Duodenal mucosa (tissue), 2 donors: Measurements from ENCODE around the gene TMEM272.

Experiments
- H3K27ac ChIP-seq: one replicate; pipeline ENCODE4 v1.7.0; 2013; ENCODE audit warnings: low read depth, low read length
- H3K27me3 ChIP-seq, 2 donors: one replicate each; pipeline ENCODE4 v1.7.0; 2013; ENCODE audit warnings: low read length in 2 of 2, control low read depth in 1 of 2; ENCODE audit not compliant: insufficient read depth in 2 of 2, control insufficient read depth in 1 of 2
- H3K36me3 ChIP-seq, 2 donors: one replicate each; pipeline ENCODE4 v1.7.0; 2013; ENCODE audit warnings: low read length in 2 of 2, control low read depth in 1 of 2; ENCODE audit not compliant: insufficient read depth in 2 of 2, control insufficient read depth in 1 of 2
- H3K4me1 ChIP-seq, 2 donors: one replicate each; pipeline ENCODE4 v1.7.0; 2013; ENCODE audit warnings: low read length in 2 of 2, control low read depth in 1 of 2; ENCODE audit not compliant: insufficient read depth in 2 of 2, control insufficient read depth in 1 of 2
- H3K4me3 ChIP-seq, 2 donors: one replicate each; pipeline ENCODE4 v1.7.0; 2013; ENCODE audit warnings: low read length in 2 of 2, low read depth in 1 of 2
- H3K9ac ChIP-seq, 2 donors: one replicate each; pipeline ENCODE4 v1.7.0; 2013; ENCODE audit warnings: low read length in 2 of 2, low read depth in 1 of 2
- H3K9me3 ChIP-seq, 2 donors: one replicate each; pipeline ENCODE4 v1.7.0; 2013; ENCODE audit warnings: low read length in 2 of 2, control low read depth in 1 of 2; ENCODE audit not compliant: control insufficient read depth in 1 of 2

The TMEM272 gene

DNA sequence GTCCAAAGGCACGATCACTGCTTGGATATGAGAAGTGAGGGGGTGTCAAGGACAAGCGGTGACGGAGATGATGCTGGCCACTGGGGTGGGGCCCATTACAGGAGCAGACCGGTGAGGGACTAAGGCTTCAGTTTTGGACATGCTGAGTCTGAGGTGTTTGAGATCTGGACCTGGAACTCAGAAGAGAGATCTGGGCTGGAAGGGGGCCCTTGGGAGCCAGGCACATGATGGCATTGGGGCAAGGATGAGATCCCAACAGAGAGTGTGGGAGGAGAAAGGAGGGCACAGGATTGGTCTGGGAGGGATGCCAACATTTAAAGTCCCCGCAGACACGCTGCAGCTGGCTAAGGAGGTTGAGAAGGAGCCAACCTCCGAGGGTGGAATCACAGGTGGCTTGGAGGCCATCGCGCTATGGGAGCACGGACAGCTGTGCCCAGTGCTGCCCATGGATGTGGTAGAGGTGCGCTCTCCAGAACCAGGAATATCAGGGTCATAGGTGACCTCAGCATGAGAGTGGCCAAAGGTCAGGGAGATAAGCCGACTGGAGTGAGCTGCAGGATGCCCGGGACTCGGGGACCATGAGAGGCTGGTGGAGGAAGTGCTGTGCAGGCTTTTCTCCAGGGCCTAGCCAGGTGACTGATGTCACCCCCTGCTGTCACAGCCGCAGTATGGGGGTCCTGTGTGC is 62.8 kb downstream of the TMEM272 start:
- Histone ChIP-seq H3K4me3 (no peak overlapping the region), H3K36me3 (no peaks in the 10 kb centered on the region), H3K9ac (no peak overlapping the region), H3K27ac (no peak overlapping the region), H3K27me3 (no peaks in the 10 kb centered on the region), H3K9me3 (no peaks in the 10 kb centered on the region), H3K4me1 (peaks cover 33 to 36% of the 10 kb centered on the region in 2 donors)

DNA sequence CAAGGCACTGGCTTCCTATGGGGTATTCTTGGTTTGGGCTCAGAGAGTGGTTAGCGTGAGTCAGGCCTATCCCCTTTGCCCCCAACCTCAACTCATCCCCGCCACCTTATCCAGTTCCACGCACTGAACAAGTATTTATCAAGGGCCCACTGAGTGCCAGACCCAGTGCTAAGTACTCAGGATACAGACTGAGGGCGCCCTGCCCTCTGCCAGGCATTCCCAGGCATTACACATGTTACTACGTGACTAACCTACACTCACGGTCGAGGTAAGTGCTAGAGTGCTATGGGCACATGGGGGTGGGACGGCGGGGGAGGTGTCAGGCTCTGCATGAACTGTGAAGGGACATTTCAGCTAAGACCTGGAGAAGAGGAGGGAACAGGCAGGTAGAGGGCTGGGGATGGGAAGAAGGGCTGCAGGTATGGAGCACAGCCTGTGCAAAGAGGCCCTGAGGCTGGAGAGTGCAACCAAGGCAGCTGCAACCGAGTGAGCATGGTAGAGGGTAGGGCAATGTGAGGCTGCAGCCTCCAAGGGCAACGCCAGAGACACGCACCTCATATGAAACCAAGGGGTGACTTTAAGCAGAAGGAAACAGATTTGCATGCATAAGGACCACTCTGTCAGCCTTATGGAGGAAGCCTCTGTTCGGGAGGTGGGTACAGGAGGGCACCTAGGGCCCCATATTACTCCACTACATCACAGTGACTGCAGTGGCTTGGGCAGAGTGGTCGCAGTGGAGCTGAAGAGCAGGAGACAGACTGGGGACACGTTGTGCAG is 63.5 kb downstream of the TMEM272 start:
- H3K27ac ChIP-seq = no peak overlapping the region
- no peak overlapping the region for H3K4me3 ChIP-seq
- no peaks in the 10 kb centered on the region for H3K27me3 ChIP-seq
- H3K36me3 ChIP-seq = no peaks in the 10 kb centered on the region
- H3K9ac ChIP-seq = no peak overlapping the region
- no peaks in the 10 kb centered on the region for H3K9me3 ChIP-seq
- peaks cover 29 to 35% of the 10 kb centered on the region in 2 donors for H3K4me1 ChIP-seq

DNA sequence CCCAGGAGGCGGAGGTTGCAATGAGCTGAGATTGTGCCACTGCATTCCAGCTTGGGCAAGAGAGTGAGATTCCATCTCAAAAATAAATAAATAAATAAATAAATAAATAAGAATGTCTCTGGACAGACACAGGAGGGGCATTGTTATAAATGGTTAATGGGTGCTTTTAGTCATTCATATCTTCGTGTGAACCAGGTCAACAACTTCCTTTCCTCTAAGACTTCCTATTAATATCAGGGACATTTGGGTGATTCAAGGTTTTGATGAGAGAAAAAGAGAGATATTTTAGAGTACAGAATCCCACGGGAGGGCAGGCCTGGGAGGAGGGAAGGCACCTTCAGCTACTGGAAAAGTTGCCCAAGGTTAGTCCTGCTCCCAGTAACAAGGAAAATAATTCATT is 64.9 kb downstream of the TMEM272 start:
- no peak overlapping the region for H3K4me3 ChIP-seq
- no peaks in the 10 kb centered on the region for H3K27me3 ChIP-seq
- peaks cover 22 to 29% of the 10 kb centered on the region in 2 donors for H3K4me1 ChIP-seq
- no peak overlapping the region for H3K27ac ChIP-seq
- H3K9me3 ChIP-seq = no peaks in the 10 kb centered on the region
- no peak overlapping the region for H3K9ac ChIP-seq
- no peaks in the 10 kb centered on the region for H3K36me3 ChIP-seq

DNA sequence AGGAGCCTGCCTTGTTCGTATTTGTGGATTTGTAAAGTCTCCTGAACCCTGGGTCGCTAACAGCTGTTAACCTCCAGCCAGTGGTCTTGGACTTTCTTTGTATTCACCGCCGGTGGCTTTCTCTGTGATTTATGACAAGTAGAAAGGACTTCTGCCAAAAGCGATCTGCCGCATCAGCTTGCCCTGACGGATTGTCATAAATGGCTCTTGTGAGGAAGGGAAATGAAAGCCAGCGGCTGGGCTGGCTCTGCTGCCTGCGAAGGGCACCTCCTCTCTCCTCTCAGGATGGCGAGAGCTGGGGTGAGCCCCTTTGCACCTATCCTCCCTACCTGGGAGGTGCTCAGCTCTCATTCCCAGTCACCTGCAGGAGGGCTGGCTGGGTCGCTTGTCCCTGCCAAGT is 66.6 kb downstream of the TMEM272 start:
- no peak overlapping the region for H3K9ac ChIP-seq
- H3K4me3 ChIP-seq = no peak overlapping the region
- no peaks in the 10 kb centered on the region for H3K27me3 ChIP-seq
- H3K9me3 ChIP-seq = no peaks in the 10 kb centered on the region
- H3K4me1 ChIP-seq = peaks cover 14 to 21% of the 10 kb centered on the region in 2 donors
- H3K36me3 ChIP-seq = no peaks in the 10 kb centered on the region
- H3K27ac ChIP-seq = no peak overlapping the region

DNA sequence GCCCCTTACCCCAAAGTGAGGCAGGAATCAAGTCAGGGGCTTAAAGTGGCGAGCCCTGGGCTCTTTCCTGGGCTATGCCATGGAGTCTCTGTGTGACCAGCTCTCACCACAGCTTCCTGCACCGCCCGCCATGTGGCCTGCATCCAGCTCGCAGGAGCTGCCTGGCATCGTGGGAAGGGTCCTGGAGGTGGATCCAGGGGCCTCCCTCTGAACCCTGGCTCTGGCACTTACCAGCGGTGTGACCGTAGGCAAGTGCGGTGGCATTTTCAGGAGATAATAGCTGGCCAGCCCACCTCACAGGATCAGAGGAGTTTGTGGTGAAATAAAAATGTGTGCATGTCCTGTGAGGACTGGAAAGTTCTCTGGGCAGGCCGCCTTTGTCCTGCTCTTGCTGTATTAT is 67.1 kb downstream of the TMEM272 start:
- H3K36me3 ChIP-seq = no peaks in the 10 kb centered on the region

DNA sequence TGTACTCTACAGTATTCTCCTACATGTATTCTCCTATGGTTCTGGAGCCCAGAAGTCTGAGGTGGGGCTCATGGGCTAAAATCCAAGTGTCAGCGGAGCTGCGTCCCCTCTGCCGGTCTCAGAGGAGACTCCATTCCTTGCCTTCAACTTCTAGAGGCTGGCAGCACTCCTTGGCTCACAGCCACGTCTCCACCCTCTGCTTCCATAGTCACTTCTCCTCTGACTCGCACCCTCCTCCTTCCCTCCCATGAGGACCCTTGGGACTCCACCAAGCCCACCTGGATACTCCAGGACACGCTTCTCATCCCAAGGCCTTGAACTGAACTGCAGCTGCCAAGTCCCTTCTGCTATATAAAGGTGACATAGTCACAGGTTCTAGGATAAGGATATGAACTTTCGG is 68.8 kb downstream of the TMEM272 start:
- Histone ChIP-seq H3K36me3 (no peaks in the 10 kb centered on the region), H3K4me3 (no peak overlapping the region), H3K4me1 (peaks cover under 1 to 12% of the 10 kb centered on the region in 2 donors), H3K27me3 (no peaks in the 10 kb centered on the region), H3K9me3 (no peaks in the 10 kb centered on the region), H3K9ac (no peak overlapping the region), H3K27ac (no peak overlapping the region)

More for the DNA sequence above, 67.1 kb downstream of the TMEM272 start:
- H3K4me3 ChIP-seq = no peak overlapping the region
- no peaks in the 10 kb centered on the region for H3K27me3 ChIP-seq
- no peaks in the 10 kb centered on the region for H3K9me3 ChIP-seq
- no peak overlapping the region for H3K27ac ChIP-seq
- H3K4me1 ChIP-seq = peaks cover 9 to 18% of the 10 kb centered on the region in 2 donors
- no peak overlapping the region for H3K9ac ChIP-seq

DNA sequence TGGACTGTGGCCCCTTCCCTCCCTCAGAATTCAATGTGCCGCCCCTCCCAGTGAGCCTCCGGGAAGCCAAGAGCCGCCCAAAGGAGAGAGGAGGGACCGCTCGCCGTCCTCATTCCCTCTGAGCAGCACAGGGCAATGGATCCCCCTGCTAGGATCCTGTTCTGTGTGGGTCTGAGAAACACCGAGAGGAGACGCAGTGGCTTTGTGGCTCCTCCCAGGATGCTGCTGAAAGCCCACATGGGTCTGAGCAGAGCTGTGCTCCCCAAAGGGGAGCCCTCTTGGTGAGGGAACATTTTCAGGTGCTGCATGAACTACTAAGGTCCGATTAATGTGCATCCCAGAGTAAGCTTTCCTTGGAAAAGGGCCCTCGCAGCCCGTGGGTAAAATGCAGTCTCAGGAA is 71.5 kb downstream of the TMEM272 start:
- H3K36me3 ChIP-seq = peaks cover 0 to under 1% of the 10 kb centered on the region in 2 donors
- H3K9me3 ChIP-seq = no peaks in the 10 kb centered on the region
- no peaks in the 10 kb centered on the region for H3K27me3 ChIP-seq
- no peak overlapping the region for H3K27ac ChIP-seq
- H3K4me1 ChIP-seq = peaks cover 15 to 32% of the 10 kb centered on the region in 2 donors
- H3K4me3 ChIP-seq = no peak overlapping the region
- H3K9ac ChIP-seq = no peak overlapping the region

DNA sequence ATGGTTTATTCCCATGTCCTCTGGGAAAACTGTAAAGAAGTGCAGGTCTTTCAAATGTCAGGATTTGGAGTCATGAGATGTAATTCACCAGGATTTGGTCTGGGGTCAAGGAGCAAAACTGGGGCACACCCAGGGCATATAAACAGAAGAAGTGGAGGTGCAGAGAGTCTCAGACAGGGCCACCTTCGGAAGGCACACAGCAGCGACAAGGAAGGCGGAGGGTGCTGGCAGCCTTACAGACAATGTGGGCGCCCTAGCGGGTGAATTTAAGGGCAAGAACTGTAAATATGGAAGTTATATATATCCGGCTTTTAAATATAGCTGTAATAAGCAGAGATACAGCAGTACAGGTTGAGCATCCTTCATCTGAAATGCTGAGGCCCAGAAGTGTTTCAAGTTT is 72.2 kb downstream of the TMEM272 start:
- Histone ChIP-seq H3K9ac (no peak overlapping the region), H3K27ac (no peak overlapping the region), H3K9me3 (no peaks in the 10 kb centered on the region), H3K4me3 (no peak overlapping the region), H3K4me1 (peaks cover 15 to 32% of the 10 kb centered on the region in 2 donors), H3K36me3 (peaks cover 0 to 8% of the 10 kb centered on the region in 2 donors), H3K27me3 (no peaks in the 10 kb centered on the region)

DNA sequence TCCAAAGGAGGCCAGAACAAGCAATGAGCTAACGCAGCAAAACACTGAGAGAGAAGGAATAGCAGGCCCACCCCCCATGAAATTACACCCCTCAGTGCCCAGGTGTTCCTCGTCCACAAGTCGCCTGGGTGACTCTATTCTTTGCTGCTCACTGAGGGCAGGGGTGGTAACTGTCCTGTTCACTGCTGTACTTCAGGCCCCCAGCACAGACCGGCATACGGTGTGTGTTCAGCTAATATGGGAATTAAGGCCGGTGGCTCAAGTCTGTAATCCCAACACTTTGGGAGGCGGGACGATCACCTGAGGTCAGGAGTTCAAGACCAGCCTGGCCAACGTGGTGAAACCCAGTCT is 72.9 kb downstream of the TMEM272 start:
- Histone ChIP-seq H3K36me3 (peaks cover 0 to 12% of the 10 kb centered on the region in 2 donors), H3K27ac (no peak overlapping the region), H3K9ac (no peak overlapping the region), H3K27me3 (no peaks in the 10 kb centered on the region), H3K9me3 (no peaks in the 10 kb centered on the region), H3K4me1 (peaks cover 15 to 32% of the 10 kb centered on the region in 2 donors), H3K4me3 (no peak overlapping the region)

DNA sequence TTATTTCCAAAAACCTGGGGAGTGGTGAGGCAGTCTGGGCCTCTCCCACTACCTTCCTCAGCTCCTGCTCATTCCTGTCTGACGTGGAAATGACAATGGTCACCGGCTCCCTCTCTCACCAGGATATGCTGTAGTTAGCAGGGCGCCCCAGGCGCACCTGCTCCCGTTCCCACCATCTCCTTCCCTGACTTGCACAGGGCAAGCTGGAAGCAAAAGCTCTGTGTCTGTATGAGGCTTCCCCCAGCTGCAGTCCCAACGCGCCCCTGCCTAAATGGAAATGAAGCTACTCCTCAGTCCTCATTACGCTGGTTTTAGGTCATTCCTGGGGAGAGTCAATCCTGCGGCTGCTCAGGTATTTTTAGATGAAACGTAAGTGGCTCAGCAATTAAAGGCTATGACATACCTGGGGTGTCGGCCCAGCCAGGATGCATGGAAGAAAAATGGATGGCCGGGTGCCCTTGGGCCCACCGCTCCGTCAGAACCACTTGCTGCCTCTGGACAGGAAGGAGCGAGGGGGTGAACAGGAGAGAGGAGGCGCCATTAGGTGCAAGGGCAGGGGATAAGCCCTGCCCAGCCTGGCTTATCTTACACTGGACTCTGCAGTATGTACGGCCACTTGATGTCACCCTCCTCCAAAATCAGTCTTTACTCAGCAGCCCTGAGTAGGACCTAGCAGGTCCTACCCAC is 73.4 kb downstream of the TMEM272 start:
- Histone ChIP-seq H3K9me3 (no peaks in the 10 kb centered on the region), H3K36me3 (peaks cover 0 to 13% of the 10 kb centered on the region in 2 donors), H3K4me3 (no peak overlapping the region), H3K4me1 (peaks cover 15 to 32% of the 10 kb centered on the region in 2 donors), H3K9ac (no peak overlapping the region), H3K27ac (no peak overlapping the region), H3K27me3 (no peaks in the 10 kb centered on the region)
